D341Med (cell line): ENCODE results near the gene ANKS1B.

ENCODE experiments used
- DNase-seq: peaks from one replicate; pipeline ENCODE4 v3.0.0; 2012; ENCODE audit warnings: low spot score

ANKS1B gene

DNA sequence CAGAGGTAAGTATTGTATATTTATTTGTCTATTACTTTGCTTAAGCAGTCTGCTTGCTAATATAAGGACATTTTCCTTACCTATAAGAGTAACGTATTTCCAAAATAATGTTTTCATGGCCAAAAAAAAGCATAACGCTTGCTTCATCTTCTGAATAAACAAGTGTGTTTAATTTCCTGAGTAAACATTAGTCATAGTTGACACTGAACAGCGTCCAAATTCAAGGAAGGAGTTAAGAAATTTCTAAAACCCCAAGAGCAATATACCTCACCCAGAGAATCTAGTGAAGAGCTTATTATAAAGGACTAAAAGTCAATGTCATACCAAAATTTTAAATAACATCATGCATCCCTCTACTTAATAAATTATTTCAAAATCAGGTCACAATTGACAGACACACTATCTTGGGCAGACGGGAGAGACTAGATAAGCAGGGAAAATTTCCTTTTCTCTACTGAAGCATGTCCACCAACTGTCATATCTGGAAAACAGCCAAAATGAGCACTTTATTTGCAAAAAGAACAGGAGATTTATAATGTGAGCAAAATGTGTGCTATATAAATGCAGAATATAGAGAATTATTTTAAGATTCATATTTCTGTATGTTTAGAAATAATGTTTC is 25.1 kb downstream of the ANKS1B start:
- peak; percentile 40 for DNase-seq

DNA sequence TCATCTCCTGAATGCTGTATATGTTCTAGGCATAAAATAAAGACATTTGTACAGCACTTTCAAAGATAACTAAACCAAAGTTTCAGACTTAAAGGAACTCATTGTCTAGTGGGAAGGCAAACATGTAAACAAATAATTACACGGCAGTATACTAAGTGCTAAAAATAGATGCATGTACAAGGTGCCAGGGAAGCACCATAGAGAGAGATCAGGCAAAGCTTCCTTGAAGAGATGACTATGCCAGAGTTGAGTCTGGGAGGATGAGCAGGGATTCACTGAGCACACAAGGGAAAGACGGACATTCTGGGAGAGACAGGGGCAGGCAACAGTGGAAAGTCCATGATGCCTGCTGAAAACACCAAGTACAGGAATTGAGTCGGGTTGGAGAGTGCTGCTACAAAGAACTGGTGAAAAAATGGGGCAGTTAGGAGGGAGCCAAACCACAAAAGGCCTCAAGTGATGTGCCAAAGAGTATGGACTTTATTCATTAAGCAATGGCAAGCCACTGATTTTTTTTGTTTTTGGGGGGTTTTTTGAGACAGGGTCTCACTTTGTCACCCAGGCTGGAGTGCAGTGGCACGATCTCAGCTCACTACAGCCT is 26.8 kb downstream of the ANKS1B start:
- no peak for DNase-seq

DNA sequence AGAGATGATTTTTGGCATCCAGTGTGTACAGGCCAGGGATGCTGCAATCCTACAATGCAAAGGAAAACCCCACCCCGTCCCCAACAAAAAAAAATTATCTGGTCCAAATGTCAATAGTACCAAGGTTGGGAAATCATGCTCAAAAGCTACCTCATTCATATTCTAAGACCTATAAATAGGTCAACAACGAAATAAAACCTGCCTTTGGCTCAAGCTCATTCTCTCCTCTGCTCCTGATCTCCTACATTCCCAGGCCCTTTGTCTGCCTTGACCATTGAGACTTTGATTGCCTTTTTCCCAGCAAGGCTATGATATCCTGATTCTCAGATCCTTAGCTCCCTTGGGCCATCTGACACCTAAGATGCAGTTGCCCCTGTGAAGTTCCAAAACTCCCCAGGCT is 30.0 kb downstream of the ANKS1B start:
- DNase-seq: no peak

DNA sequence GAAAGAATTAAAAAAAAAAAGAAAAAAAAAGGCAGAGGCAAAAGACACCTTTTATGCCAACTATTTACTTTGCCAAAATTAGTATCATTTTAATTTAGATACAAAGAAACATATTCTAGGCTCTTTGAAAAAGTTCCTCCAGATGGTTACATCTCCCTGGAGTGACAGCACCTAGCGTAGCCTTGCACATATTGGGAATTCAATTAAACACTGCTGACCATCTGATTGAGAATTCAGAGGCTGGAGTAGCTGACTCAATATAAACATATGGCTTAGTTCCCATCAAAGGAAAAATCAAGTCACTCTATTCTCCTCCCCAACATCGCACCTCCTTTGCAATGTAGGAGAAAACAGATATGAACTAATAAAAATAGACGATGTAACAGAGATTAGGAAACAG is 36.4 kb downstream of the ANKS1B start:
- DNase-seq: no peak

DNA sequence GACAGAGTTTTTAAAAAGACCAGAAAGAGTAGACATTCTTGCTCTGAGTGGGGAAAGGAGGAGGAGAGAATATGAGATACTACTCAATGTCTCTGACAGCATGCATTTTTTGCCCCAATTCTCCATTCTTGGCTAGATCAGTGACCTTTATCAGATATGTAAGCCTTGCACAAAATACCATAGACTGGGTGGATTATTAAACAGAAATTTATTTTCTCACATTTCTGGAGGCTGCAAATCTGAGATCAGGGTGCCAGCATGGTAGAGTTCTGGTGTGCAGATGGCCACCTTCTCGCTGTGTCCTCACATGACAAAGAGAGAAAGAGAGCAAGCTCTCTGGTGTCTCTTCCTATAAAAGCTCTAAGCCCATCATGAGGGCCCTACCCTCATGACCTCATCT is 38.6 kb downstream of the ANKS1B start:
- no peak for DNase-seq

DNA sequence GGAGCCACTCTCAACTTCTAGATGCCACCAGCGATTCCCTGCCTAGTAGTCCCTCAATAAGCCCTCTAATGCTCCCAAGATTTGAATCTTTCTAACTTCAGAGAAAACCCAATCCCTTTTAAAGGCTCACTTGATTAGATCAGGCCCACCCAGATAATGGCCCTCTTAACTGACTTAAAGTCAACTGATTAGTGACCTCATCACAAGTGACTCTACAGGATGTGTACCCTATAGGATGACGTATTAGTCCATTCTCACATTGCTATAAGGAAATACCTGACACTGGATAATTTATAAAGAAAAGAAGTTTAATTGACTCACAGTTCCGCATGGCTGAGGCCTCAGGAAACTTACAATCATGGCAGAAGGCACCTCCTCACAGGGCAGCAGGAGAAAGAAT is 49.1 kb downstream of the ANKS1B start:
- DNase-seq: no peak

DNA sequence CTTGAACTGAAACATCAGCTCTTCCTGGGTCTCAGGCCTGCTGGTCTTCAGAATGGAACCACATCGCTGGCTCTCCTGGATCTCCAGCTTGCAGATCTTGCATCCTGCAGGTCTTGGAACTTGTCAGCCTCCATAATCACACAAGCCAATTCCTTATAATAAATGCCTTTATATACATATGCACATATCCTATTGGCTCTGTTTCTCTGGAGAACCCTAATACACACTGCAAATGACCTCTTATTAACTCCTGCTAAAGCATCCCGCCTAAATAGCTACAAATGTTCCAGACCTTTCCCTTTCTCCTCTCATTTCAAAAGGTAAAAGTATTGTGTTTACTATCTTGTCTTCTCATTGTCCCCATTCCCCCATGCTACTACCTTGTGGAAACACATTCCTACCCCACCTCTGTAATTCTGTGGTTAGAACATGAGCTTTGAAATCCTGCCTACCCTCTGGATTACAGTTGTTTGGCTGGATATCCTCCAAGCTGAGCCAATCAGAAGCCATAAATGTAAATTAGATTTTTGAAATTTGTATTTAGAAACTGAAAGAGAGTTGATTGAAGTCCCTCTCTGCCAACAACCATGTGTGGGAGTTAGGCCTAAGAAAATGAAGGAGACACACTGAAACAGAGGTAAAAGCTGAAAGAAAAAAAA is 58.1 kb downstream of the ANKS1B start:
- no peak for DNase-seq

DNA sequence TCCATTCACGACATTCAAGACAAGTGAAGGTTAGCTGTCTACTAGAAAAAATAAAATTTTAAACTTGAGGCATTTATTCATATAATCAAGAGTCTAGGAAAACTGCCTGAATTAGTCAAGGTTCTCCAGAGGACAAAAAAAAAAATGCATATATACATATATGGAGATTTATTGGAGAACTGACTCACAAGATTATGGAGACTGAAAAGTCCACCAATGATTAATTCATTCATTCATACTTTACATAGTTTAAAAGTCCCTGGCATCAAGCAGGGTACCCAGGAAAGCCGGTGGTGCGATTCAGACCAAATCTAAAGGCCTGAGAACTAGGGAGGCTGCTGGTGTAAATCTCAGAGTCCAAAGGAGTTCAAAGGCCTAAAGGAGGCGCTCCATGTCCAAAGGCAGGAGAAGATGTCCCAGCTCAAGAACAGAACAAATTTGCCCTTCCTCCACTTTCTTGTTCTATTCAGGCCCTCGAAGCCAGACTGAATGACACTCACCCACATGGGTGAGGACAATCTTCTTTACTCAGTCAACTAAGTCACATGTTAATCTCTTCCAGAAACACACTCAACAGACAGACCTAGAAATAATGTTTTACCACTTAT is 64.3 kb downstream of the ANKS1B start:
- no peak for DNase-seq

DNA sequence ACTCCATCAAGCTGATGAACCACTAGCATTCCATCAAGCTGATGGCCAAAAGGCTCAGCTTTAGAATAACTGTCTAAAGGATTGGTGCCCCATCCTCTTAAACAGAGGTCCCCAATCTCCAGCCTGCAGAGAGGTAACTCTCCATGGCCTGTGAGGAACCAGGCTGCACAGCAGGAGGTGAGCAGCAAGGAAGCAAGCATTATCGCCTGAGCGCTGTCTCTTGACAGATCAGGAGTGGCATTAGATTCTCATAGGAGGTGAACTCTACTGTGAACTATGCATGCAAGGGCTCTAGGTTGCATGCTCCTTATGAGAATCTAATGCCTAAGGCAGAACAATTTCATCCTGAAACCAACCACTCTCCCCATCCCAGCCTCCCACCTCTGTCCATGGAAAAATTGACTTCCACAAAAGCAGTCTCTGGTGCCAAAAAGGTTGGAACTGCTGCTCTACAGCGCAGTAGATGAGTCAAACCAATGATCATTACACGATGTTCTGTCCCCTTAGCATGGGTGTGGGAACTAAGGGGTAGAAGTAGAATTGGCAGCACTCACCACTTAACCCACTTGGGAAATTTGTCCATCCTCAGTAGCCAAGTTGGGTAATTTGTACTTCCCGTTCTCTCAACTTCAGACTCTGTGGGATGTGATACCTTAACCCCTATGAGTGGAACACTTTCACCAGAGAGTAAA is 66.9 kb downstream of the ANKS1B start:
- no peak for DNase-seq

DNA sequence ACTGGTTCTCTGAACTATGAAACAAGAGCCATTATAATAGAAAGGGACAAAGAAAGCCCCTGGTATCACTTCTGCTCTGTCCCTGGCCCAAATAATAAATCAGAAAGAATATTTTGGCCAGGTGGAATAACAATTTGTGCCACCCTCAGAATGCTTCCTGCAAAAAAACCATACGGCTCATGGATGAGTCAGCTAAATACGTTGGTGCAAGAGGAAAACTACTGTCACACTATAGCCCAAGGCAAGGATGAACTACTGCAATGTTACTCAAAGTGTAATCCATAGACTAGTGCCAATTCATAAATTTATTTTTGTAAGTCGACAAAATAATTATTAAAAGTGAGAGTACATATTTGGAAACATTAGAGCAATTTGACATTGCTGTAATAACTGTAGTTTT is 68.2 kb downstream of the ANKS1B start:
- no peak for DNase-seq

DNA sequence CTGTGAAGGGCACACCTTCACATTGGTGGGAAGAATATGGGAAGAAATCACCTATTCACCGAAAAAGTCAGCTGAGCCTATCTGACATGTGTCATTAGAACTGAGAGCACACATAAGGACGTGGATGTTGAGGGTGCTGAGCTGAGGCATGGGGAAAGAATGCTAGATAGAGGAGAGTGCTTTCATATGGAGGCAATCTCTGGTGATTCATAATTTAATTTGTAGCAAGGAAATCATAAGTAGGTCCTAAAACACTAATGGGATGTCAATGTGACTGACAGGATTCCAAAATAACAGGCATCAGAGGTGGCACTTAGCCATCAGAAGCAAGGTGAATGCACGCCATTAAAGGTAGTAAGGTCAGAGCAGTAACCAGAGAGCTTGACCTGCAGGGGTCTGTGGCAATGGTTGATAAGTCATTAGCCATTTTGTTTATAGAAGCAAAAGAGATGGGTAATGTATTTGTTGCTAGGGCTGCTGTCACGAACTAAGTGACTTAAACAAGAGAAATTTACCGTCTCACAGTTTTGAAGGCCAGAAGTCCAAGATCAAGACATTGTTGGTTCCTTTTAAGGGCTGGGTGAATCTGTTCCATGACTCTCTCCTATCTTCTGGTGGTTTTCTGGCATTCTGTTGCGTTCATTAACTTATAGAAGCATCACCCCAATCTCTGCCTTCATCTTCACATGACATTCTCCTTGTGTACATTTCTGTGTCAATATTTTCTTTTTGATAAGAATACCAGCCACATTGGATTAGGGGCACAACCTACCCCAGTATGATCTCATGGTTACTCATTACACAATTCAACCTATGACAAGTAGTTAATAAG is 69.3 kb downstream of the ANKS1B start:
- DNase-seq: no peak

DNA sequence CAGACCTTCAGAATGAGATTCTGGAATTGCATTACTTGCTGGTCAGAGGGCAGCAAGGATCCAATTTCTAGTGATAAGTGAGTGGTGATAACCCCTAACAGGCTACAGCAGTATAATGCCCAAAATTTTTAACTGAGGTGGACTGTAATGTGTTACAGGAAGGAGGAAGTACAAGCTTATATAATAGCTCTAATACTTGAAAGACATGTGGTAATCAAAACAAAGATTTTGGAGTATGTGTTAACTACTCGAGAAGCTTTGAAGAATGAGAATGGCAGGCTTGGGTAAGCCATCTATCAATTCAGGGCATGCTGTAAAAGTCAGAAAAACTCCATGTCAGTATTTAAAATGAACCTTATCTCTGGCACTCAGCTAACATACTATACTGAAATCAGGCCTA is 70.5 kb downstream of the ANKS1B start:
- no peak for DNase-seq

DNA sequence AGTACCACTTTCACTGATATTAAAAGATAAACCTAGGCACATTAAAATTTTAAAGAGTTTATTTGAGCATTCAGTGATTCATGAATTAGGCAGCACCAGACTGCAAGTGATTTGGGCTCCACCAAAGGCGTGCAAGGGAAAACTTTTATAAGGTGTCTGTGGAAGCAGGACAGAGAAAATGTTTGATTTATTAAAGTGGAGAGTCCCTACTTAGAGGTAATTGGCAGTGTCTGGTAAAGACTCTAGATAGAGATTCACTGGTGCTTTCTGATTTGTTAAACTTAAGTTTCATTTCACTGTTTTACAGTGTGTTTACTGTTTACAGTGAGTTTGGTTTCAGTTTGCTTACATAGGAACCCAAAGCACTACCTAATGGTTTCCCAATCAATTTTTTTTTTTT is 72.8 kb downstream of the ANKS1B start:
- DNase-seq: no peak

DNA sequence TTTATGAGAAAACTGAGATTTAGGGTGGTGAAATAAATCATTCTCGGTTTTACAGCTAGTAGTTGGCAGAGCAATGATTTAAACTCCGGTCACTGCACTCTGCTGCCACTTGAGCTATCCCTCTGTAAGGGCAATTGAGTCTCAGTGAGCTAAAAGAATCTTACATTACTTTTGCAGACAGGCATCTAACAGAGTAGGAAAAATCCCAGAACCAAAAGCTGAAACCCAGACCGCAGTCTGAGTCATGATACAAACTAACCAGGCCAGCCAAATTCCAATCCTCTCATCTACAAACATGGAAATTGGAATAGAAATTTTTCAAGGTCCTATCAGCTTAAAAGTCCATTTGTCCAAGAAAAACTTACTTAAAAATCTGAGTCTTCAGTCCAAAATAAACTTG is 73.7 kb downstream of the ANKS1B start:
- DNase-seq: no peak

DNA sequence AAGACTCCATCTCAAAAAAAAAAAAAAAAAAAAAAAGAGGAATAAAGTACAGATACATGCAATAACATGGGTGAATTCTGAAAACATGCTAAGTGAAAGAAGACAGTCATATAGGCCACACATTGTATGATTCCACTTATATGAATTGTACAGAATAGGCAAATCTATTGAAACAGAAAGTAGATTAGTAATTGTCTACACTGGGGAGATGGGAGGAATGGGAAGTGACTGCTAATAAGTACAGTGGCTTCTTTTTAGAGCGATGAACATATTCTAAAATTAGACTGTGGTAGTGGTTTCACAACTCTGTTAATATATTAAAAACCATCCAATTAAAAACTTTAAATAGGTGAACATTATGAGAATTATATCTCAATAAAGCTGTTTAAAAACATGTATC is 74.4 kb downstream of the ANKS1B start:
- DNase-seq: no peak

DNA sequence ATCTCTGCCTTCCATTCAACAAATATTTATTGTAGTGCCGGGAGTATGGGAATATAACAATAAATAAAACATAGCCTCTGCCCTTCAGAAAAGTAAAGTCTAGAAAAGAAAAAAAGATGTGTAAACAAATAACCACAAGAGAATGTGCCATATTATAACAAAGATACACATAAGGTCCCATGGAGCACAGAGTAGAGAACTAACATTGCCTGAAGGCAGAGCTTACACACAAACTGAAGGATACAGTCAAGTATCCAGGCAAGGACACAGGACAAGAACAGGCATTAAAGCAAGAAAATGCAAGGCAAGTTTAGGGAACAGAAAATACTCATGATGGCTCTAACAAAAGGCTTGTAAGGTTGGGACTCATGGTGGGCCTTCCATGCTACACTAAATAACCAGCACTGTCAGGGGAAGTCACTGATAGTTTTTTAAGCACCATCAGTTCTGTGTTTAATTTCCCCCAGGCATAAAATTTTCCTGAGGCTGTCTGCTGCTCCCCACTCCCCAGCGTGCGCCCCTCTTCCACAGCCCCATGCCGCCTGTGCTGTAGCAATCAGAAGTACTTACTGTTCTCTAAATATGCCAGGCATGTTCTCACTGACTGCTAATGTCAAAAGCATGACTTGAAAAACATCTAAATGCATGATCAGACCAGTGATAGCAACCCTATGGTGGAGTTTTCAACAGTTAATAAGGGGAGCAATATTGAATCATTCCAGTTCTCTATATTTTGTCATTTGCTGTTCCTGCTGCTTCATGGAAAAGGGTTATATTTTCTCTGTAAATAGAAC is 77.8 kb downstream of the ANKS1B start:
- DNase-seq: no peak

DNA sequence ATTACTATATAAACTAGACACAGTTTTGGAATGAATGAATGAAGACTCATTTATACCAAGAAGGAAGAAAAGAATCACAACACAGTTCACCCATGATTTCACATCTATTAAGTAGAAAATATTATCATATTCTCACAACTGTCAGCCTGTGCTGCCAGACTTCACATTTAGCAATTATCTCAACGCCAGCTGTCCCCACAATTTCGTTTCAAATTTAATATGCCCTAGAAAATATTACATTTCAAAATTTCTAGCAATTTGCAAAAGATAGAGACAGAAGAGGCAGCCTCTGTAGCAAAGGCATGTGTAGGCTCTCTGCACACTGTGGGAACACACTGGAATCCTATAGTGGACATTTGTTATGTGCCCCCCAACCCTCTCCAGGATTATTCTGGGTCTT is 83.6 kb downstream of the ANKS1B start:
- DNase-seq: no peak

DNA sequence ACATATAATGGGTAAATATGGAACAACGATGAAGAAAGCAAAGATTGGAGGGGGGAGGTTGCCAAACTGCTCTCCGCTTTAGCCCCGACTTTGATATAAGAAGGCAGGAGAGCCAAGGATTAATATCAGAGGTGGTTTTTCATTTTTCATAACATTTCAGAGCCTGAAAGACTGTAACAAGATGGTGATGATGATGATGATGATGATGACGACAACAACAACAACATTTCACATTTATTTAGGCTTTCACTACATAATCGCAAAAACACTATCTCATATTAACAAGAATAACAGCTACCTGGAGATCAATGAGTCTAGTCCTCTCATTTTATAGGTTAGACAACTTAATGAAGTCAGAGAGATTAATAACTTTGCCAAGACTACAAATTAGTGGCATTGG is 86.1 kb downstream of the ANKS1B start:
- no peak for DNase-seq

DNA sequence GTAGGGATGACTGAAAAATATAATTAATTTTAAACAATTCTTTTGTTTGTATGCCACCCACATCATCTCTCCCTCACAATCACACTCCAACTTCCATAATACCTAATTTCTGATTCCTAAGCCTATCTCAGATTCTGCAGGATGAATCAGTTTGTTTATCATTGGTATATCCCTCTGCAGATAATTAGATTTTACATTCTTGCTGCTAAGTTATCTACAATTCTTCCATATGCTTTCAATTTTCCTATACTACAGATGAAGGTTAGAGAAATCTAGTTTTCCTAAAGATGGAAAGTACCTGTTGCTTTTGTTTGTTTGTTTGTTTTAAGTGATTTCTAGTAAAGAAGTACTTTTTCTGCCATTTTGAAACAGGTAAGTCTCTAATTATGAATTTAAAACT is 105.3 kb downstream of the ANKS1B start:
- no peak for DNase-seq

DNA sequence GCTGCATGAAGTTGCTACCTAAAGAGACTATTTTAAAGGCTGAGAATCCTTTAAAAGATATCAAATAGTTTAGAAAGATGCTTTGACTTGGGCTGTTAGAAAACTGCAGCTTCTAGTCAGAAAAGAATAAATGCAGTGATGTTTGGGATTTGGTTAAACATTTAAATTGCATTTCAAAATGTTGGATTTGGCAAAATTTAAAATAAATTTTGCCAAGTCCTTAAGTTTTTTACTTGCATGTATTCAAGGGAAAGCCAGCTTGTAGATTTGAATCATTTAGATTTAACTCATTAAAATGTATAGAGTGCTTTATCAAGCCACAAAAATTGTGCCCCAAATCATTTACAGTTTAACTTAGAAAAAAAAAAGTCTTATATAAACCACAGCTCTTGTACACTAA is 109.7 kb downstream of the ANKS1B start:
- no peak for DNase-seq

DNA sequence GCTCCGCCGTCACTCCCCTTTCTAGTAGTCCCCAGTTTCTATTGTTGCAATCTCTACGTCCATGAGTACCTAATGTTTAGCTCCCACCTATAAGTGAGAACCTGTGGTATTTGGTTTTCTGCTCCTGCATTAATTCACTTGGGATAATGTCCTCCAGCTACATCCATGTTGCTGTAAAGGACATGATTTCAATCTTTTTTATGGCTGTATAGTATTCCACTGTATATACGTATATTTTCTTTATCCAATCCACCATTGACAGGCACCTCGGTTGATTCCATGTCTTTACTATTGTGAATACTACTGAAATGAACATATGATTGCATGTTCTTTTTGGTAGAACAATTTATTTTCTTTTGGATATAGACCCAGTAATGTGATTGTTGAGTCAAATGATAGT is 114.7 kb downstream of the ANKS1B start:
- no peak for DNase-seq
